Esophagus squamous epithelium (tissue), 5 donors: Measurements from ENCODE around the gene CLCN7. TPM values are rescaled to one million over a fixed set of nuclear protein-coding genes. Genes with fewer than 3 reads are reported as not detected.

Experiments used
- DNase-seq: peaks from one replicate; lab custom pipeline; 2025; lab: John Stamatoyannopoulos, UW
- H3K27ac ChIP-seq, 4 donors: fragments of 200-600 bp; sonication (generic); one replicate each; pipeline ENCODE4 v1.5.1; 2016 to 2019; ENCODE audit warnings: mild to moderate bottlenecking in 1 of 4
- H3K27me3 ChIP-seq, 4 donors: fragments of 200-600 bp; sonication (generic); 1 replicate in 3 of 4; 2 replicates in 1 of 4; pipeline versions ENCODE4 v1.5.1 to v1.6.0; 2017 to 2021; ENCODE audit warnings: antibody characterized with exemption in 1 of 4
- H3K36me3 ChIP-seq, 3 donors: fragments of 200-600 bp; sonication (generic); one replicate each; pipeline ENCODE4 v1.5.1; 2016 to 2019
- H3K4me1 ChIP-seq, 3 donors: fragments of 200-600 bp; sonication (generic); one replicate each; pipeline ENCODE4 v1.5.1; 2017 to 2019
- H3K4me3 ChIP-seq, 4 donors: fragments of 200-600 bp; sonication (generic); 1 replicate in 3 of 4; 2 replicates in 1 of 4; pipeline ENCODE4 v1.5.1; 2016 to 2019; ENCODE audit warnings: mild to moderate bottlenecking in 2 of 4, moderate library complexity in 1 of 4
- H3K9me3 ChIP-seq, 3 donors: fragments of 200-600 bp; sonication (generic); one replicate each; pipeline ENCODE4 v1.5.1; 2016 to 2019
- POLR2A ChIP-seq, 4 donors: fragments of 450-650 bp; IDR thresholded peaks; one replicate each; pipeline ENCODE4 v1.6.1; 2017; ENCODE audit warnings: antibody characterized with exemption in 4 of 4, mild to moderate bottlenecking in 4 of 4, moderate library complexity in 3 of 4
- WGBS, 2 donors: methylation state at CpG; one replicate each; pipeline ENCODE4 v1.1.5; 2018; 5-methylcytosine and 5-hydroxymethylcytosine counted together
- intact Hi-C: fragments of 100-400 bp; cut with DNase I; formaldehyde crosslinking; loops from one replicate; pipeline ENCODE4 v1.15.0; 2022
- total RNA-seq, 4 donors: library from RNA; depleted of rRNA; stranded (reverse); fragments of >200 nt; gene quantifications; one replicate each; pipeline ENCODE4 v1.1.0, GENCODE V29; 2016
- TF ChIP-seq, protein P1 (sequence below), 6 experiments: fragments of 450-650 bp in 4 of 6; fragments of 200-600 bp in 2 of 6; sonication (generic) in 2 of 6; IDR thresholded peaks; one replicate each; pipeline ENCODE4 v1.5.1; 2016 to 2019; ENCODE audit warnings: antibody characterized with exemption in 6 of 6, mild to moderate bottlenecking in 4 of 6, moderate library complexity in 4 of 6
- donor health status: DM: yes; HTN: yes; CAD: no.

The CLCN7 gene
- total RNA-seq, 4 donors from 2014 or later, result 21.5 to 41.2 (median 33.6) TPM

DNA sequence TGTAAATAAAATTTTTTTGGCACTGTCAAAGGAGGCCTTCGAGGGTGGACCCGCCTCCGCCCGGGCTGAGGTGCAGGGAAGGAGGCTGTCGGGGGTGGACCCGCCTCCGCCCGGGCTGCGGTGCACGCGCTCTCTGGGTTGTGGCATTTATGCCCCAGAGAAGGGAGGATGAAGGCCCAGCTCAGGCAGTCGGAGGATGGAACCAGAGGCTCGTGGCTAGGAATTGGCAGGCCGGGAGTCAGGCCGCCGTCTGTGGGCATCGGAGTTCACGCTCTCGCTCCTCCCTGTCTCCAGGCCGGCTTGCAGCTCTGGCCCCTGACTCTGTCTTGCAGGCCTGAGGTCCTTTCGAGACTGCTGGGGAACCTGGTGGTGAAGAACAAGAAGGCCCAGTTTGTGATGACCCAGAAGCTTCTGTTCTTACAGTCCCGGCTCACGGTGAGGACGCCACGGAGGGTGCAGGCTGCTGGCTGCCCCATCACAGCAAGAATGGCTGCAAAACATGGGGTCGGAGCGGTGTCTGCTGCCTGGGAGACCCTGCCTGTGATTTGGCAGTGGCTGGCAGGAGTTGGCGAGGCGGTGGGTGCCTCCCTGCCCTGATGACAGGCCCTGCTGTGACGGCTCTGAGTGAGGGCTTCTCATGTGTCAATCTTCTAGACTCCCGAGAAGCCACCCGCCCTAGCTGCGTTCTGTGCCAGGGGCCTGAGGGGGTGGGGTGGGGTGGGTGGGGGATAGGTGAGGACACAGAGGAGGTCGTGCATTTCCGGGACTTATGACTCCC lies 24.3 kb upstream of the CLCN7 start:
- H3K27ac ChIP-seq, result no peak overlapping the region
- no peaks in the 10 kb centered on the region for H3K9me3 ChIP-seq
- DNase-seq, result no peak
- peaks cover 6 to 16% (median 7%) of the 10 kb centered on the region in 3 donors for H3K4me1 ChIP-seq
- TF ChIP-seq POLR2A (IDR thresholded peaks at IDR 0.05), result no peak
- TF ChIP-seq, protein P1, sequence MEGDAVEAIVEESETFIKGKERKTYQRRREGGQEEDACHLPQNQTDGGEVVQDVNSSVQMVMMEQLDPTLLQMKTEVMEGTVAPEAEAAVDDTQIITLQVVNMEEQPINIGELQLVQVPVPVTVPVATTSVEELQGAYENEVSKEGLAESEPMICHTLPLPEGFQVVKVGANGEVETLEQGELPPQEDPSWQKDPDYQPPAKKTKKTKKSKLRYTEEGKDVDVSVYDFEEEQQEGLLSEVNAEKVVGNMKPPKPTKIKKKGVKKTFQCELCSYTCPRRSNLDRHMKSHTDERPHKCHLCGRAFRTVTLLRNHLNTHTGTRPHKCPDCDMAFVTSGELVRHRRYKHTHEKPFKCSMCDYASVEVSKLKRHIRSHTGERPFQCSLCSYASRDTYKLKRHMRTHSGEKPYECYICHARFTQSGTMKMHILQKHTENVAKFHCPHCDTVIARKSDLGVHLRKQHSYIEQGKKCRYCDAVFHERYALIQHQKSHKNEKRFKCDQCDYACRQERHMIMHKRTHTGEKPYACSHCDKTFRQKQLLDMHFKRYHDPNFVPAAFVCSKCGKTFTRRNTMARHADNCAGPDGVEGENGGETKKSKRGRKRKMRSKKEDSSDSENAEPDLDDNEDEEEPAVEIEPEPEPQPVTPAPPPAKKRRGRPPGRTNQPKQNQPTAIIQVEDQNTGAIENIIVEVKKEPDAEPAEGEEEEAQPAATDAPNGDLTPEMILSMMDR (IDR thresholded peaks at IDR 0.05), result no peak
- intact Hi-C loops, result no loop called here
- no peaks in the 10 kb centered on the region for H3K27me3 ChIP-seq
- H3K4me3 ChIP-seq, result no peak overlapping the region
- H3K36me3 ChIP-seq, result peaks cover 40 to 92% (median 53%) of the 10 kb centered on the region in 3 donors
- 87 to 90% methylated on average over 10 of the region's 35 CpGs for WGBS, 2 donors

DNA sequence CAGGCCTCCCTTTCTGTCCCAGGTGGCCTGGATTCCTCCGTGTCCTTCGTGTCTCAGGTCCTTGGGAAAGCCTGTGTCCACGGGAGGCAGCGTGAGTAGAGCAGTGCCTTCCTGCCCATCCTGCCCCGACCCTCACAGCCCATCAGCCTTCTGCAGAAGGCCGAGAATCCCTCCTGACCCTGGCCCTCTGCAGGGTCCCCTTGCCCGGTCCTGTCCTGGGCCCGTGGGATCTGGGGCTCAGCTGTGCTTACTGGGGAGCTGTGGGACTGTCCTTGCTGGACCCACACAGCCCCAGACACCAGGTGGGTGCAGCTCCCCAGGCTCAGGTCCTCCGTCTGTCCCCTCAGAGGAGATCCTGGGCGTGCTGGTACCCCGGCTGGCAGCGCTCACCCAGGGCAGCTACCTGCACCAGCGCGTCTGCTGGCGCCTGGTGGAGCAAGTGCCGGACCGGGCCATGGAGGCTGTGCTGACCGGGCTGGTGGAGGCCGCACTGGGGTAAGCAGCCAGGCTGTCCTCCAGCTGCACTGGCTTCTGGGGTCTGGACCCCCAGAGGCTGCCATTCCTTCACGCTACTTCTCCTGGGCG lies 22.3 kb upstream of the CLCN7 start:
- TF ChIP-seq, protein P1 (IDR thresholded peaks at IDR 0.05), result no peak
- no peak for TF ChIP-seq POLR2A (IDR thresholded peaks at IDR 0.05)
- intact Hi-C loops, result no loop called here
- no peaks in the 10 kb centered on the region for H3K9me3 ChIP-seq
- no peak overlapping the region for H3K27ac ChIP-seq
- peaks cover 28 to 74% (median 41%) of the 10 kb centered on the region in 3 donors for H3K36me3 ChIP-seq
- H3K4me1 ChIP-seq, result peaks cover 16 to 31% (median 17%) of the 10 kb centered on the region in 3 donors
- no peak for DNase-seq
- no peaks in the 10 kb centered on the region for H3K27me3 ChIP-seq
- WGBS, 2 donors, result 96 to 100% methylated on average over 5 to 15 of the region's 21 CpGs
- H3K4me3 ChIP-seq, result no peak overlapping the region

DNA sequence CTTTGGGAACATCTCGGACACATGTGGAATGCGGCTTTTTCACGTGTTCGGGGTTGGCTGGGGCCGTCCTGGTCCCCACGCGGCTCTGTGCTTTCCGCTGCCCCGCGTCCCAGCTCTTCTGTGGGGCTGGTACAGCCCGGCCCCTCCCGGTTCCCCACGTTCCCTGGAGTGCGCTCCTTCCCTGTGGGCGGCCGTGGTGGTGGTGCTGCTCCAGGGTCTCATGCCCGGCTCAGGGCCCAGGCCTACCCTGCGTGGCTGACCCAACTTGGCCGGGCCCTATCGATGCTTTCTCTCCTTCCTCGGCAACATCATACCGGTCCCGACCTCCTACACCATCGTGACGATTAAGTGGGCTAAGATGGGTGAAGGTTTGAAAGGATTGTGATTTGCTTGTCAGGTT lies 21.6 kb upstream of the CLCN7 start:
- TF ChIP-seq POLR2A (IDR thresholded peaks at IDR 0.05), result no peak
- TF ChIP-seq, protein P1 (IDR thresholded peaks at IDR 0.05), result no peak
- intact Hi-C loops, result no loop called here

DNA sequence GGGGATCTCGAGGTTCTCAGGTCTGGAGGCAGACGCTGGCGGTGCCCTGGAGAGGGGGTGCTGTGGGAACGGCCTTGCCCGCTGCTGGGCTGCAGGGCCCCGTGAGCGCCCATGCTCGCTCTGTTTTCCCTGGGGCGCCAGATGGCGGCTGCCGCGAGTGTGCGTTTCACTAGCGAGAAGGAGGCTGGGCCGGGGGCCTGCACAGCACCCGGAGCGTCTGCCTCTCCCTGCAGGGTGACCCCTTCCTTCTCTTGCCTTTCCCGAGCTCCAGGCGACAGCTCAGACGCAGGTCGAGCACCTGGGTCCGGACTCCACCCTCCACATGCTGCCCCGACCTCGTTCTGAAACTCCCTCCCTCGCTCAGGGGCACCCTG lies 21.0 kb upstream of the CLCN7 start:
- no peaks in the 10 kb centered on the region for H3K27me3 ChIP-seq
- TF ChIP-seq, protein P1 (IDR thresholded peaks at IDR 0.05), result no peak
- TF ChIP-seq POLR2A (IDR thresholded peaks at IDR 0.05), result no peak
- intact Hi-C loops, result no loop called here
- WGBS, 2 donors, result 80 to 92% methylated on average over 1 to 12 of the region's 25 CpGs
- no peak for DNase-seq
- H3K36me3 ChIP-seq, result peaks cover 21 to 62% (median 30%) of the 10 kb centered on the region in 3 donors
- H3K4me3 ChIP-seq, result no peak overlapping the region
- H3K9me3 ChIP-seq, result no peaks in the 10 kb centered on the region
- no peak overlapping the region for H3K27ac ChIP-seq
- H3K4me1 ChIP-seq, result peaks cover 16 to 32% (median 17%) of the 10 kb centered on the region in 3 donors

More for the DNA sequence above, 21.6 kb upstream of the CLCN7 start:
- Histone ChIP-seq H3K4me3 (no peak overlapping the region), H3K9me3 (no peaks in the 10 kb centered on the region), H3K27ac (no peak overlapping the region), H3K36me3 (peaks cover 21 to 68% (median 34%) of the 10 kb centered on the region in 3 donors), H3K27me3 (no peaks in the 10 kb centered on the region), H3K4me1 (peaks cover 16 to 32% (median 17%) of the 10 kb centered on the region in 3 donors)
- no peak for DNase-seq
- 96 to 99% methylated on average over 13 to 25 of the region's 25 CpGs for WGBS, 2 donors
